Suppressor macrophage (primary cell): ENCODE measurements around the gene ELMO2.

ENCODE experiments used
- DNase-seq, 4 experiments: peaks; one replicate each; pipeline ENCODE4 v3.0.0-alpha.2; 2020 to 2022
- total RNA-seq, 17 experiments: gene quantifications; one replicate each; lab custom pipeline; 2026; ENCODE audit warnings: mixed read lengths in 6 of 17, inconsistent platforms in 3 of 17; lab: John Stamatoyannopoulos, UW

ELMO2 gene, protein sequence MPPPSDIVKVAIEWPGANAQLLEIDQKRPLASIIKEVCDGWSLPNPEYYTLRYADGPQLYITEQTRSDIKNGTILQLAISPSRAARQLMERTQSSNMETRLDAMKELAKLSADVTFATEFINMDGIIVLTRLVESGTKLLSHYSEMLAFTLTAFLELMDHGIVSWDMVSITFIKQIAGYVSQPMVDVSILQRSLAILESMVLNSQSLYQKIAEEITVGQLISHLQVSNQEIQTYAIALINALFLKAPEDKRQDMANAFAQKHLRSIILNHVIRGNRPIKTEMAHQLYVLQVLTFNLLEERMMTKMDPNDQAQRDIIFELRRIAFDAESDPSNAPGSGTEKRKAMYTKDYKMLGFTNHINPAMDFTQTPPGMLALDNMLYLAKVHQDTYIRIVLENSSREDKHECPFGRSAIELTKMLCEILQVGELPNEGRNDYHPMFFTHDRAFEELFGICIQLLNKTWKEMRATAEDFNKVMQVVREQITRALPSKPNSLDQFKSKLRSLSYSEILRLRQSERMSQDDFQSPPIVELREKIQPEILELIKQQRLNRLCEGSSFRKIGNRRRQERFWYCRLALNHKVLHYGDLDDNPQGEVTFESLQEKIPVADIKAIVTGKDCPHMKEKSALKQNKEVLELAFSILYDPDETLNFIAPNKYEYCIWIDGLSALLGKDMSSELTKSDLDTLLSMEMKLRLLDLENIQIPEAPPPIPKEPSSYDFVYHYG
- total RNA-seq: 60.3 to 133 (median 101) reads per million in 17 experiments

DNA sequence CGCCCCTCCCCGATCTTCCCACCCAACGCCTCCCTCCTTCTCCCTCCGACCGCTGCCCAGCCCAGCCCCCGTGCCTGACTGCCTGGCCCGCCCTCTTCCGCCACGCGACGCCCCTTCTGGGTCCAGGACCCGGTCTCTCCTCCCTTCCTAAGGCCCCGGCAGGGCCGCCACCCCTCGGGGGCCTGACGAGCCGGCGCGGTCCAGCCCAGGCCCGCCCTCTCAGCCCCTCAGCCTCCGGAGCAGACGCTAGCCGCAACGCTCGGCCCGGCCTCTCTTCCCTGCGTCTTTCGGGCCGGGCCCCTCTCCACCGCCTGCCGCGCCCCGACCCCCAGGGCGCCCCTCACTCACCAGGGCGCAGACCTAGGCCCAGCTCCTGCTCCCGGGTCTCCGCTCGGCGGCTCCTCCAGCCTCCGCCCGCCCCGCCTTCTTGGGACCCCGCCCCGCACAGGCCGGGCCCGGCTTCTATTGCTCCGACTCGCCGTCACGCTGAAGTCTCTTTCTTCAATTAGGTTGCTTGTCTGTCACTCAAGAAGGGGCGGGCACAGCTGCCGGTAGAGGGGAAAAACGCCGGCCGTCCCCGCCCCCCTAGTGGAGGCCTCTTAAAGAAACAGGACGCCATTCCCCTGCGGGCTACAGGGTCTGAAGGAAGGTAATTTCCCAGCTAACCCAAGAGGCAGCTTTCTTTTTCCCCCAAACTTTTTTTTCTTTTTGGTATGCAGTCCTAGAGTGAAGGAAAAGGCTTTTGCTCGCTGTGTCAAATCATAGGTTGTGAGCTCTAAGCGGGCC lies at the start of gene ELMO2:
ELMO2 (minus strand) TSS at position 416 of the 786 bp plus-strand sequence. CDS start 12,133 bp downstream, outside the sequence.
- peak; percentile 97 to 98 (median 98) for DNase-seq

DNA sequence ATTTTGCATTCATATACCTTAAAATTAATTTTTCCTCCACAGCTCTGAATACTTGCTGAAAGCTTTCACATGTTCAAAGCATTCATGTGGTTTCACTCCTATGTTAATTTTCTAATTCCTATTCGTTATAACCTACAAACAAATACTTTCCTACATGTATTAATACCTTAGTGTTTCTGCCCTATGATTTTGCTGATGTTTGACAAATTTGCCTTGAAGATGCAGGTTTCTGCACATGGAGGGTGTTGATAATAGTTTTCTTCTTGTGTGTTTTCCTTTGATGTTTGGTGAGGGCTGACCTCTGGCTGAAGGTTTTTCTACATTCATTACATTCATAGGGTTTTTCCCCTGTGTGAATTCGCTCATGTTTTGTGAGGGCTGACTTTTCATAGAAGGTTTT lies 49.3 kb upstream of the ELMO2 start:
- no peak for DNase-seq

DNA sequence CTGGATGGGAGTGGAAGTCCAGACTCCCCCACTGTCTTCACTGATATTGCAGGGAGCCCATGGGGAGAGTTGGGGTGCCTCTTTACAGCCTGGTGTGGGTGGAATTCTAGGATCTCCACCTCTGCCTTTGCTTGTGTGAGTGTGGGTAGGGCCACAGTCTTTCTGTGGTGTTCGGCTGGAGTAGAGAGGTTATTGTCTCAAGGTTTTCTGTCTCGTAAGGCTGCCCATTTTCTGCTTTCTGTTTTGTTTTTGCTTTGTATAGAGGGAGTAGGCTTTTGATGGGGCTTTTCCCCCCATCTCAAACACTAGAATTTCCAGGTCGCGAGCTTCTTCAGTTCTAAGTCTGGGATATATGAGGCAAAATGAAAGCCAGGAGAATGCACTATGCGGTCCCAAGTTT lies 40.4 kb upstream of the ELMO2 start:
- DNase-seq: no peak

DNA sequence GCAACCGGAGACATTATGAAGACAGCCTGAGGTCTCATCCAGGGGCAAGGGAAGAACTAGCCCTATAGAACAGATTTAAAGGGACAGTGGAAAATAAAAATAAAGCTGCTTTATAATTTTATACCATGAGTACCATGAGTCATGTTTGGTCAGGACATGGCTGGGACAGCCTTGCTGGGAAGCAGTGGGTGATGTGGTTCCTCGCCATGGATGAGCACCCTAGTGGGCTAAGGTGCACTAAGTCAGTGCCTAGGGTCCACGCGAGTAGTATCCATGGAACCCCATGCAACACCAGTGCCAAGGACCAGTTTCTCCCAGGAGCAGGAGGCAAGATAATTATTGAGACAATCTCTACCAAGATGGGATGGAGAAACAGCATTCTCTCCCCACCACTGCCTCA lies 33.4 kb upstream of the ELMO2 start:
- no peak for DNase-seq

DNA sequence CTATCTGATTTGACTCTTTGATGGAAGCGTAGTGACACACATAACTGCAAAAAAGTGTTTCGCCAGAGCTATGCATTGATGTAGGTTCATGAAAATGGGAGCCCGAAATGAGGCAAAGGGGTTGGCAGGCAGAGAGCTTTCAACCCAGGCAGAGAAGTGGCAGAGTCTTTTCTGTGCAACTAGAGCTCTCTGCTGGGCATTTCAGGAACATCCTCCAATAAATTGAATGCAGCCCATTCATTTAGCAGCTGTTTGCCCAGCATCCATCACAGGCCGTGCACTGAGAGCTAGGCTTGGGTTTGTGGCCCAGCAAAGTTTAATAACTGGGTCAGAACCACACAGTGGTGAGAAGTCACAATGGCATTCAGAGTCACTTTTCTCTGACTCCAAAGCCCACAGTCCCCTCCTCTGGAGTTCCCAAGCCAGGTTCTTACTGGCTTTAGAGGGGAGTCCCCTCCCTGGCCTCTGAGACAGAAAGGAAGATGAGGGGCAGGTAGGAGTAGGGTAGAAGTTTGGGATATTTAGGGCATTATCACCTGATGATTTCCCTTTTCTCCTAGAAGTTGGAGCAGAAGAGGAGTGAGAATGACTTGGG lies 31.8 kb upstream of the ELMO2 start:
- DNase-seq: peak; percentile 43 to 59 (median 50)

DNA sequence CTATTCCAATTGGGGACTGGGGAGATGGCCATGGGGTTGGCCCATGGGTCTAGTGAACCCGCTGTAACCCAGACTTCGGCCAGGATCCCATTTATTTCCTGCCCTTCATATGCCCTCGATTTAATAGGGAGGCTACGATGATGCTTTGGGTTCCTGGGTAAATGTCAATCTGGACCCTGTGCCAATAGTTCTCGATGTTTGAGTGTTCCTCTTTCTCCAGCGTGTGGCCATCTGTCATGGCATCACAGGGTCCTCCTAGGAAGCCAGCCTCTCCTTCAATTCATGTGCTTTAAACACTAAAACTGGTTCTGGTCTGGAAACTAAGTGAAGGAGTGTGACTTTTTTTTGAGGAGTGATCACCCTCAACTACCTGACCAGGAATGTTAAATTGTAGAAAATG lies 28.7 kb upstream of the ELMO2 start:
- DNase-seq: no peak

DNA sequence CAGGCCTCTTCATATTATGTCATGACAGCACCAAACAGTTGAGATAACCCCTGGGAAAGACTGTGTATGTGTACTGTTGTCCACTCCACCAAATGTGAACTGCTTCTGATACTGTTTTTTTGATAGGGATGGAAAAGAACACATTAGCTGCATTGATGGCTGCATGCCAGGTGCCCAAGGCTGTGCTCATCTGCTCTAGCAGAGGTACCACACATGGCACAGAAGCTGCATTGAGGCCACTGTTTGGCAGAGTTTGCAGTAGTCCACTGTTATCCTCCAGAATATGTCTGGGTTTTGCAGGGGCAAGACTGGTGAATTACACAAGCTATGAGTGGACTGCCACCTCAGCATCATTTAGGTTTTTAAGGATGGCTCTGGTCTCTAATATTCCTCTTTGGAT lies 28.2 kb upstream of the ELMO2 start:
- no peak for DNase-seq

DNA sequence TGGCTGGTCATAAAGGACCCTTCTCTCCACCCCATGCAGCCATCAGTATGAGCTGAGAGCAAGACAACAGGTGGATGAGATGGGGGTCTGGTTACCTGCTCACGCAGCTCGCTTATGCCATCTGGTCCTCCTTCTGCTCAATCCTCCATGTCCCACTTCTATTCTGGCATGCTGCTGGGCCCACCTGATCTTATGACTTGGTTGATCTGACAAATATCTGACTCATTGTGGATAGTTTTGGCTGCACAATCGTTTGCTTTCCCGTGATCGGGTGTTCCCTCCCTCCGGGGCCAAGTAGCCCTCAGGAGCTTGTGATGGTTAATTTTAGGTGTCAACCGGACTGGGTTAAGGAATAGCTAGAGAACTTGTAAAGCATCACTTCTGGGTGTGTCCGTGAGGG lies 26.6 kb upstream of the ELMO2 start:
- no peak for DNase-seq

DNA sequence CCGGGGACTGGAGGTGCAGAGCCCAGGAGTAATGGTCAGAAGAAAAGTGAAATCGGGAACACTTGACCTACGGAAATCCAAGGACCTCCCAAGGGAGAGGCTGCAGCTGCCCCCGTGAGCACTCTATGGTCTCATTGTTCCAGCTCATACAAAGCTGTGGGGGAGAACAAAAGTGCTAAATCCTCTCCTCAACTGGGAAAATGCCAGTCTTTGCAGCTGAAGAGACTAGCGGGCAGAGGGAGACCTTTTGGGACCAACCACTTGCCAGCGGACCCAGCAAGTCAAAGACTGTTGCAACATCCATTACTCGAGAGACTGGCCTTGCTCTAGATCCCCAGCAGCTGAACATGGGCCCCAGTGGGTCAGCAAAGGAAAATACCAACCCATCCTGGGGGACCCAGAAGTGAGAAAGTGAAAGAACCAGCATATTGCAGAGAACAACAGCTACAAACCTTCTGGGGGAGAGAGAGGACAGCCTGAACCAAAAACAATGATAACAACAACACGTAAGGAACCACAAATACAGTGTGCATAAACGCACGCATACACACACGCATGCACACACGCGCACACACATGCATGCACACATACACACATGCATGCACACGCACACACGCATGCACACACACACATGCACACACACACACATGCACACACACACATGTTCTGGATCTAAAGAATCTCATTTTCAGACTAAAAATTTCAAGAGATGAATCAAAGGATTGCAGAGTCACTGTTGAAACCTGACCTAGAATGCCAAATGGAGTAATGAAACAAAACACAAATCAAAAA lies 24.7 kb upstream of the ELMO2 start:
- no peak for DNase-seq

DNA sequence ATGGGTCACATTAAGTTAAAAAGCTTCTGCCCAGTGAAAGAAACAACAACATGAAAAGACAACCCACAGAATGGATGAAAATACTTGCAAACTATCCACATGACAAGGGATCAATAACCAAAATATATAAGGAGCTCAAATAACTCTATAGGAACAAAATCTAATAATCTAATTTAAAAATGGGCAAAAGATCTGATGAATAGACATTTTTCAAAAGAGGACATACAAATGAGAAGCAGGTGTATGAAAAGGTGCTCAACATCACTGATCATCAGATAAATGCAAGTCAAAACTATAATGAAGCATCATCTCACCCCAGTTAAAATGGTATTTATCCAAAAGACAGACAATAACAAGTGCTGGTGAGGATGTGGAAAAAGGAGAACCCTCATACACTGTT lies 21.0 kb upstream of the ELMO2 start:
- DNase-seq: no peak

DNA sequence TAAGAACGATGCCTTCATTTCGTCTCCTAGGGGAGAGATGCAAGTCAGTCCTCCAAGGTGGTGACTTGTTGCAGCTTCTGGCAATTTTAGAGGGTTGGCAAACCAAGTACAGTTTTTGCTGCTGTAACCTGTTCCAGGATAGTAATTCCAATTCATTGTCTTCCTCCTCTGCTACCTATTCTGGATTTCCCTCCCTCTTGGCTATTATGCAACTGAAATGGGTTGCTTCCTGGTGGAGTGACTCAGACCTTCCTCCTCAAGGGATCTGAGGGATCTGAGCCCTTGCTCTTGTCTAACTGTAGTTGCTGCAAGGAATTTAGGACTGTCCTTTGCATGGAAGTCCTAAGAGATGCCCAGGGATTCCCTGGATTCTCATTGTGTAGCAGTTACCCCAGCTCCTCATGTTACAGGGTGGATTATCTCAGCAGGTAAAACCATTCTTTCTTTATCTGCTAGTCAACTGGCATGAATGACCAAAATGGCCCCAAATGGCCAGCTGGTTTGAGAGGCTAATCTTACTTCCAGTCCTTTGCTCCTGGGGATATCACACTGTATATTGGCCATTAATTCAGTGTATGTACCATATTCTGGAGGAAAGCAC lies 17.6 kb upstream of the ELMO2 start:
- peak in 2 of 4 experiments; percentile 31 to 34 for DNase-seq

DNA sequence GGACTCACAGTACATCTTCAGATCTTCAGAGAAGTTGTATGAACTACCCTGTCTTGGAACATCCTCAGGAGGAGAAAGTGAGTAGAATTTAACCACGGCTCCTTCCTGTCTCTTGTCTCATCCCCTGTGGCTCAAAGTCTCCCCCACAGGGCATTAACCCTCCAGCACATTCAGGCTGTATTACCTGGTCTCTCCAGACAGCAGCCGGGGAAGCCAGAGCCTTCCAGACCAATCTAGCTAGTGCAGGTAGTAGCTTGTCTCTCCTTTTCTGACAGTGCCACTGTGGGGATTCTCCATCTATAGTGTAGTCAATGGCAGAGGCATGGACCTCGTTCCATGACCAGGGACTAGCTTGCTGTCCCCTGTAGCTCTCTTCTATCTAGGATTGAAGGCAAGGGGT lies 16.9 kb upstream of the ELMO2 start:
- no peak for DNase-seq

DNA sequence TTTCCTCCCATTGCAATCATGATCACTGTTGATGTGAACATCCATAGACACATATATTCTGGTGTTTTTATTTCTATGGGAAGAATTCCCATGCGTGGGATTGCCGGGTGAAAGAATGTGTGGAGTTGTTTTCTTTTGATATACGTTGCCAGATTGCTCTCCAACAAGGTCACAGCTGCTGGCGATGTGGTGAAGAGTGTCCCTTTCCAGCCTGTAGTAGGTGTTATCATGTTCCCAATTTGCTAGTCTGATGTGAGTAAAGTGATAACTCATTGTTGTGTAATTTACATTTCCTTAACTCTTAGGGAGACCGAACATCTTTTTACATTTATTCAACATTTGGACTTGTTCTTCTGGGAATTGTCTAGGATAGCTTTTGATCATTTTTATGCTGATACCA lies 14.5 kb upstream of the ELMO2 start:
- DNase-seq: no peak

DNA sequence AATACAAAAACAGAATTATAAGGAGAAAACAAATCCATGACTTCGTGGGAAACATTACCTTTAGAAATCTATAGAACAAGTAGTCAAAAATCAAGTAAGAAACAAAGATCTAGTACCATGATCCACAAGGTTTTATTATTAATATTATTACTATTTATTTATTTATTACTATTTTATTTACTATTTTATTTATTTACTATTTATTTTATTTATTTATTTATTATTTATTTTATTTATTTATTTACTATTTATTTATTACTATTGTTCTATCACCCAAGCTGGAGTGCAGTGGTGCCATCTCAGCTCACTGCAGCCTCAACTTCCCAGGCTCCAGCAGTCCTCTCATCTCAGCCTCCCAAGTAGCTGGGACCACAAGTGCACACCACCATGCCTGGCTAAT lies 13.5 kb upstream of the ELMO2 start:
- no peak for DNase-seq

DNA sequence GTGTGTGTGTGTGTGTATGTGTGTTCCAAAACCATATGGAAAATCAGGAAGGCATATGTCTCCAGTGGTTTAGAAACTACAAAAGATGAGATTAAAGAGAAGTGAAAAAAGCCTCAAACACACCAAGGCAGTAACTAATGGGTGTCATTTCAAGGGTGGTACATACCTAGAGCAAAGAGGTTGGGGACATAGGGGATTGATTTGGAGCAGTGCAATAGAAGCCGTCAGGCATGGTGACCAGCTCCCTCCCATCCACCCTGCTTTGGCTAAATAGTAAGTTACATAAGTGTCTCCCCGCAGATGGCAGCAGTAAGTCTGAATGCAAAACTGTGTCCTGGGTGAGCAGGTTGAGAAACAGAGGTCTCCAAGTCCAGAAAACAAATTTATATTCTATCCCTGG lies 10.4 kb upstream of the ELMO2 start:
- no peak for DNase-seq

DNA sequence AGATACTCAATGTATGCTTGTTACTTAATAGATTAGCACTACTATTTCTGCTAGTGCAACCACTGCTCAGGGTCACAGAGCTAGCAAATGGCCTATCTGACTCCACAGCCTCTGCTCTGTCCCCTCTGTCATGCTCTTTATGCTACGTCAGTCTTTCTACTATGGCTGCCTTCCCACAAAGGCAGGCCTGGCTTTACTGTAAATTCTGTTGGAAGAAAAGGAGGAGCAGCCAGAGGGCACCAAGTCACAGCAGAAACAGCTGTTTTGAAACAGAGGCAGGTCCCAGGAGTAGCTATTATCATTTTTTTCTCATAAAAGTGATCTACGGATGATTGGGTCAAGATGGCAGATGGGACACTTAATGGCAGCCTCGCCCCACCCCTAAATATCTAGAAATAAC lies 10.0 kb upstream of the ELMO2 start:
- no peak for DNase-seq

DNA sequence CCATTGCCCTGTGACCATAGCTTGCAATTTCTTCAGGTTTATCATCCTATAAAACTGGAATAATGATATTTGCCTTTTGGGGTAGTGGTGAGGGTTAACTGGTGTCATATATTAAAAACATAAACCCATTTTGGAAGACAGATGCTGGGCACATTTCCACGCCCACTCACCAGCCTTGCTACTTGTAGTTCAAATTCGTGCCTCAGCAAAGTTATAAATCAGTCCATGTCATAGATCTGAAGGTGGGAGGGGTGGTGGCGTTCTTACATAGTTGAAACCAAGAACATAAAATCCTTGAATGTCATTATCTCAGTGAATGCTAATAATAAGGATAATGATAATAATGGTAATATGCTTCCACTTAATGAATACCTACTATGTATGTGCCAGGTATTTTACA lies 9.4 kb upstream of the ELMO2 start:
- DNase-seq: no peak

DNA sequence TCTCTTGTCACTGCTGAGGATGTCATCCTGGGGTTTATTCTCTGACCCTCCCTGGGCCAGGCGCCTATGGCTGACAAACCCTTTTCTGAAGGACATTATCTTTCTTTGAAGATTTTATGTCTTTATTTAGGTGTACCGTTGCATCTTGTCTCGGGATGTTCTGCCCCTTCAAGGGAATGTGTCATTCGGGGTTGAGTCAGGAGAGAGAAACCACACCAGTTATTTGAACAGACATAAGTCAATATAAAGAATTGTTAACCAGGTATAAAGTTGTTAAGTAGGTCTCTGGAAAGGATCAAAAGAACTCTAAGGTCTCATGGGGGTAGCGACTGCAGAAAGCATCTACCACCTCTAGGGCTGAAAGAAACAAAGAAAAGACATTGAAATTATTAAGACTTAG lies 8.2 kb upstream of the ELMO2 start:
- no peak for DNase-seq

DNA sequence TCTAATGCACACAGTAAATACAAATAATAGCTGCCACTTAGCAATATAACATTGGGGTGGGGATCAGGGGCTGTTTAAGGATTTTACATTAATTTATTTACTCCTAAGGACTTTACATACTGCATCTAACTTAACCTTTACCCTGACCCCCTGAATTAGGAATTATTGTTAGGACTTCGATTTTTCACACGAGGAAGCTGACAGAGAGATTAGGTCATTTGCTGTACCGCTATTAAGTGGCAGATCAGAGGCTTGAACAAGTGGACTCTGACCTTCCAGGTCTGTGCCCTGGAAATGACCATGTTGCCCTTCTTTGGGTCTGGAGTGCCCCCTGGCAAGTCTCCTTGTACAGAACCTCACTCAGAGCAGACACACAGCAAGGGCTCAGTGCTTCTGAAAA lies 5.2 kb upstream of the ELMO2 start:
- no peak for DNase-seq

DNA sequence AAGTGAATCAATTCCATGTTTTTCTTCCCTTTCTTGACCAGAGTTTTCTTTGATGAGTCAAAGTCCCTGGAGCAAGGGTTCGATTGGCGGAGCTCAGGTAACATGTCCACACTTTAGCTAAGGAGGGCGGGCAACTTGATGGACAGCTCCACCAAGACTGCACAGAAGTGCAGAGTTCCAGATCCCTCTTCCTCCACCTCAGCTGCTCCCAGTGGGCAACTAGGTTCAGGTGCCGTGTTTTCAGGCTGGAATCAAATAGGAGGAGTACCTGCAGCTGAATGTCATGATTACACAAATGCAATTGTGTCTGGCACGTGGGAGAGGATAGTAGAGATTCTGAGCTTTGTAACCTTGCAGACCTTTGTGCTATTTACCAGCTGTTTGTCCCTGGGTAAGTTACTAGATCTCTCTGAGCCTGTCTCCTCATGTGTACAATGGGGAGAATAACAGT lies 1.9 kb upstream of the ELMO2 start:
- no peak for DNase-seq

DNA sequence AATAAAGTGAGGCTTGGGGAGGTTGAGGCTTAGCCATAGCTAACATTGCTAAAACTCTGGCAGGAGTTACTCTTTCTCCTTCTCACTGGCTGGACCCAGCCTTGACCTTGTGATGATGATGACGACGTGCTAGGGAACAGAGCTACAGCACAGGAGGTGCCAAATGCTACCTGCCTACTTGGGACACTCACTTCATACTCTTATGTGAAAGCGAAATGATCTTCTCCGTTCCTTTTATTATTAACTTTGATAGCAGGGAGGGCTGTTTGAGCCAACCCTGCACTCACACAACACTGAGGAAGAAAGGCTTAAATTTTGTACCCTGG lies 1.2 kb upstream of the ELMO2 start:
- DNase-seq: no peak
